ENCODE data around the gene MAPK14.

MAPK14 gene

DNA sequence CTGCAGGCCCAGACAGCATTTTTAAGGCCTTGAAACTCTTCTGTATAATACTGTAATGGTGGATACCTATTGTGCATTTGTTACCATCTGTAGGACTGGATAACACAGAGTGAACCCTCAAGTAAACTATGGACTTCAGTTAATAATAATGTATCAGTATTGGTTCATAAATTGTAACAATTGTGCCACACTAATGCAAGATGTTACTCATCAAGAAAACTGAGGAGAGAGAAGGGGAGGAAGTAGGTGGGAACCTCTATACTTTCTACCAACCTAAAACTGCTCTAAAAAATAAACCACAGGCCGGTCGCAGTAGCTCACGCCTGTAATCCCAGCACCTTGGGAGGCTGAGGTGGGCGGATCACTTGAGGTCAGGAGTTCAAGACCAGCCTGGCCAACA lies 113.5 kb downstream of the MAPK14 start:
- DNase-seq: no peak

GRCh38 chr6:36141961-36142360 lies 114.4 kb downstream of the MAPK14 start:
- no peak for DNase-seq

DNA sequence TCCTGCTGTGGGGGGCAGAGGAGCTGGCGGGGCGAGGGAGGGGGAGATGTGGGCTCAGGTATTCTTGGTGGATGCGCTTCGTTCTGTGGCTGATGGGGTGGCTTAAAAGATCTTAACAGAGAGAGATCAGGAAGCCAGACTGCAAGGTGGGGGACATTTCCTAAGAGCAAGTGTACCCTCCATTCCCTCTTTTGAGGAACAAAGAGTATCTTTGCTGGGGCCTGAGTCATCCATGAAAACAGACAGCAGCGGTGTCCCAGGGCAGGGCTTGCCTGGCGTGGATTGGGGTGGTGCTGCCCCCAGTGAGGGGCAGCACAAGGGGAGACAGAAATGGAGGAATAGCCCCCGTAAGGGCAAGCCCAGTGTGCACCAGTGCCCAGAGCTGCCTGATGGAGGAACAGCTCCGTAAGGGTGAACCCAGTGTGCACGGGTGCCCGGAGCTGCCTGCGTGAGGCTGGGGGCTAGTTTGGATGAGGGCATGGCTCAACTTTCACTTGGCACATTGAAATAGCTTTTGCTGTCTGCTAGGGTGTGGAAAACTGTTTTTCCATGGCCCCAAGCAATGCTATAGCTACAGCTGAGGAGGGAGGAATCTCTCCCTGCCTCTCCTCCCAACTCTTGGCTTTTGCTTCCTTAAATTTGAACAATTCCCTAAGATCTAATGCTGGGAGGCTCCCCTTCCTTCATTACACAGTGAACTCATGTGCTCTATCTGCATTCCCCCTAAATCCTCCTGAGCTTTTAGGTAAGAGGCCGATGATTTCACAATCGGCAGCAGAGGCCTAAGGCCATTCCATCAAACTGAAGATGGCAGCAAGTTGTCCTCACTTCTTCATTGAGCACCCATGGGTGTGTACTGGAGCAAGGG lies 115.6 kb downstream of the MAPK14 start:
- no peak for DNase-seq

DNA sequence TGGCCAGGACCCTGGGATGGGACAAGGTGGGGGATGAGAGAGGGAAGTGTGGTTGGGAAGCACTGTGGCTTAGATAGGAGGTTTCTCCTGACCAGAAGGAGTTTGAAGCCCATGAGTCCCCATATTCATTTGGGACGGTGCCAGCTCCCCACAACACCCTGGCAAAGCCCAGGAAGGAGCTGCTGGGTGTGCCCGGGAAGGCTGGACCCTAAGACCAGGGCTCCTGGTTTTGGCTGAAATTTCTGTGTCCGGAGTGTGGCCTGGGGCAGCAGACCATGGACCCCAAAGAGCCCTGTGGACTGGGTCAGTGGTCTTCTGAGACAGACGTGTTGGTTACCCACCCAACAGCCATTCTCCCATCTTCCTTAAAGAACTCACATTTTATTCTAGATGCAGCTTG lies 117.9 kb downstream of the MAPK14 start:
- DNase-seq: no peak

DNA sequence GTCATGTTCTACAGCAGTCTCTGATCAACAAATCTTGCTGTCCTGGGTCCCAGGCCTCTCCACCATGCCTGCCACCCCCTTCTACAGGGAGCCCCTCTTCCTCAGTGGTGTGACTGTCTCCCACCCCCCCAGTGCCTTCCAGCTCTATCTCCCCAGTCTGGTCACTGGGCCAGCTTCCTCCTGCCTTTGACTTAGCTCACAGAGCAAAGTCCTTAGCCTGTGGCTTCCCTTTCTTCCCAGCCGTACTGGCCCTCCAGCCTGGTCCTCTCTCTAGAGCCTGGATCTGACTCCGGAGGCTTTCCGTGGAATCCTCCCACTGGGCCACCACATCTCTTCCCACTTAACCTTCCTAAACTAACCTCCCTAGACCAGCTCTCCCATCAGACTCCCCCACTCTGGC lies 119.7 kb downstream of the MAPK14 start:
- DNase-seq: no peak

GRCh38 chr6:36149476-36149875 lies 121.9 kb downstream of the MAPK14 start:
- no peak for DNase-seq

DNA sequence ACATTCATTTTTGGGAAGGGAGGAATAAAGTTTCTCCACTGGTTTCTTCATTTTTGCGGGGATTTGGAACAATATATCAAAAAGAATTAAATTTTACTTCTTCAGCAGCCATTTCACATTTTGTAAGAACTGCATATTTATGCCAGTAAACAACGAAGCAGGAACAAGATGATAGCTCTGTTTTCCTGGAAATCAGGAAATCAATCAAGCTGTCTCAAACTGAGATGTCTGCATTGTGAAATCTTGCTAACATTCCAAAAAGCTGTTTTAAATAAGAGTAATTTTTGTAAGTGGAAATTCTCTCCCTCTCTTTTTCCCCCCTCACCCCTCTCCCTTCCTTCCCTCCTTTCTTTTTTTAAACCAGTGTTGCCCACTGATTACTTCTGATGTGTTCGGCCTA lies 122.7 kb downstream of the MAPK14 start:
- DNase-seq: no peak

DNA sequence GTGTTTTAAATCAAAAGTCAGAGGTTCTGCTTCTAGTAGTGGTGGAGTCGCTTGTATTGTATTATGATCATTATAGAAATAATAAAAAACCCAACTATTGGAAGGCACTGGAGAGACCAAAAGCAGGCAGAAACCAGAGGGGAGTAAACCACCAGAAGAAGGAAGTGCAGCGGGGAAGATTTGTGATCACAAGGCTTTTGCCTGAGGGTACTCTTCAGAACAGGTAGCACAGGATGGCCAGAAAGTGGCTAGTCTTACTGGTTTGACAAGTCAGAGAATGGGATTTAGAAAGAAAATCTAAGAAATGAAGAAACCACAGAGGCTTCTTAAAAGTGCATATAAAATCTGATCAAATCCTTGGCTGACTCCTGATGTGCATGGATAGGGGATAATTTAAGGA lies 126.7 kb downstream of the MAPK14 start:
- no peak for DNase-seq

GRCh38 chr6:36155662-36156061 lies 128.1 kb downstream of the MAPK14 start:
- no peak for DNase-seq

GRCh38 chr6:36160147-36160760 lies 132.6 kb downstream of the MAPK14 start:
- DNase-seq: no peak
